ENCODE measurements around the gene LCN1.

DNA sequence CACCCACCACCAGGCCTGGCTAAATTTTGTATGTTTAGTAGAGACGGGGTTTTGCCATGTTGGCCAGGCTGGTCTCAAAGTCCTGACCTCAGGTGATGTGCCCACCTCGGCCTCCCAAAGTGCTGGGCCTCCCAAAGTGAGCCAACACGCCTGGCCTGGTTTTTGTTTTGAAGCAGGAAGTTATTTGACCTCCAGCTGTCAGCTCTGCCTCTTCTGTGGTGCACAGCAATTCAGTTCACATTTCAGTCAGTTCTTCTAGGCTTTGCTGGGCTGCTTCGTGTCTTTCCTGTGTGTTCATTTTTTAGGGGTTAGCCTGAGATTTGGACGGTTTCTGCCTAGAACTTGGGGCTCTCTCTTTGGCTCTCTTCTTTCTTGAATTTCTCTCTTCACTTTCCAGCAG lies 8.9 kb downstream of the LCN1 start:
- TF ChIP-seq, protein P1, sequence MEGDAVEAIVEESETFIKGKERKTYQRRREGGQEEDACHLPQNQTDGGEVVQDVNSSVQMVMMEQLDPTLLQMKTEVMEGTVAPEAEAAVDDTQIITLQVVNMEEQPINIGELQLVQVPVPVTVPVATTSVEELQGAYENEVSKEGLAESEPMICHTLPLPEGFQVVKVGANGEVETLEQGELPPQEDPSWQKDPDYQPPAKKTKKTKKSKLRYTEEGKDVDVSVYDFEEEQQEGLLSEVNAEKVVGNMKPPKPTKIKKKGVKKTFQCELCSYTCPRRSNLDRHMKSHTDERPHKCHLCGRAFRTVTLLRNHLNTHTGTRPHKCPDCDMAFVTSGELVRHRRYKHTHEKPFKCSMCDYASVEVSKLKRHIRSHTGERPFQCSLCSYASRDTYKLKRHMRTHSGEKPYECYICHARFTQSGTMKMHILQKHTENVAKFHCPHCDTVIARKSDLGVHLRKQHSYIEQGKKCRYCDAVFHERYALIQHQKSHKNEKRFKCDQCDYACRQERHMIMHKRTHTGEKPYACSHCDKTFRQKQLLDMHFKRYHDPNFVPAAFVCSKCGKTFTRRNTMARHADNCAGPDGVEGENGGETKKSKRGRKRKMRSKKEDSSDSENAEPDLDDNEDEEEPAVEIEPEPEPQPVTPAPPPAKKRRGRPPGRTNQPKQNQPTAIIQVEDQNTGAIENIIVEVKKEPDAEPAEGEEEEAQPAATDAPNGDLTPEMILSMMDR (IDR thresholded peaks at IDR 0.05; ENCODE audit: low read length): no peak
- TF ChIP-seq EZH2 (optimal IDR thresholded peaks at IDR 0.05; ENCODE audit: low read depth, low read length): no peak

Measured in MM.1S (cell line).